ENCODE measurements around the gene NPR3. TPM values are rescaled to one million over a fixed set of nuclear protein-coding genes. Genes with fewer than 3 reads are reported as not detected.

NPR3 gene
- total RNA-seq, 1 donor from 2014 or later, result 59.3 TPM

- peak; percentile 27 for DNase-seq
Measured at GRCh38 chr5:32711681-32712480, 760 bp downstream of the NPR3 start.

GRCh38 chr5:32712481-32713360 is 1.6 kb downstream of the NPR3 start:
- peak; percentile 35 for DNase-seq

- no peak for DNase-seq
Measured at GRCh38 chr5:32713361-32713769, 2.2 kb downstream of the NPR3 start.

- peak; percentile 64 for DNase-seq
Measured at GRCh38 chr5:32713770-32714381, 2.8 kb downstream of the NPR3 start.

GRCh38 chr5:32714836-32715235 is 3.7 kb downstream of the NPR3 start:
- no peak for DNase-seq

DNA sequence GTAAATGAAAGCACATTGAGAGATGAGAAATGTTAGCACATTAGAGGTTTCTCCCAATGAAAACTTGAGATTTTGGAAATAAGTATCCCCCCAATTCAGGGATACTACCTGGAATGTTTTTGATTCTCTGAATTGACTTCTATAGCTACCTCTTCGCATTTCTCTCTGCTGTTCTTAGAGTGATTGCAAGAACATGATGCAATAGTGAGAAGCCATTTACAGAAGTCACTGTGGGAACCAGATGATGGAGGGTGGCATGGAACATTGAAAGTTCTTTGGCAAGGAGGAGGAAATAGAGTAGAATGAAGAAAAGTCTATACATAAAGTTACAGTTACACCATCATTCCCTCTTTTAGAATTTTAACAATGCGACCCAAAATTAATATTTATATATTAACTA is 9.2 kb downstream of the NPR3 start:
- DNase-seq, result no peak

GRCh38 chr5:32721626-32722025 is 10.5 kb downstream of the NPR3 start:
- no peak for DNase-seq

DNA sequence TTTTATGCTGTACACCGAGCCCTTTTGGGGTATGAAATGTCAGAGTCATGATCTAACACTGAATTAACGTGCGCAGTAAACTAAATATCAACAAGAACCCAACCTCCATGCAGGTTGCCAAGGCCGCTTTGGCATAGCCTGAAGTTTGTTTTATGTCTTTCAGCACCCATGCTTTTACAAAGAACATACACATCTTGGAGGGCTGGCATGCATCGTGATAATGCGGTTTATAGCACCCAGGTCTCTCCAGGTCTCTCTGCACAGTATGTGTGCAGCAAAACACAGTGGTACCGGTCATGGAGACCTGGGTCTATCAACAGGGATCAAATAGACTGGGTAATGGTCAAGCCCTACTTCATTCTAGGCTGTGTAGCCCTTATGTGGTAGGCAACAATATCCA is 11.8 kb downstream of the NPR3 start:
- DNase-seq, result peak; percentile 20

- DNase-seq, result no peak
Measured at GRCh38 chr5:32724526-32724925, 13.4 kb downstream of the NPR3 start.

DNA sequence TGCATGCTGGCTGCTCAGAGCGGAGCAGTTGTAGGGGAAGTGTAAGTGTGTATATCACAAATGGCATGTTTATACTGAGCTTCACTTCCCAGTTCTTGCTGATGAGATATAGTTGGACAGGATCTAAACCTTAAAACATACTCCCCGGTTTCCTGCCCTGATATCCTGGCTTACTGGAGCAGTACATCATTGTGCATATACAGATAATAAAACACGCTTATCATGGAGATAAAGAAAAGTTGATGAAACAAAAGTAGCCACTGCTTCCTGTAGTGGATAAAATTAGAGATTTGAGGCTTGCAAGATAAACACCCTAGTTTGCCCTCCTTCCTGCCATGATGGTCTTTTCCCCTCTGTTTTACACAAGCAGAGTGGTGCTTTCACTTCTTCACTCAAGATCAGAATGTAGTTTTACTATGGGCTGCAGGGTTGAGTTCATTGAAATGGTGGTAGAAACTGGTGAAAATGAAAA is 15.0 kb downstream of the NPR3 start:
- no peak for DNase-seq

DNA sequence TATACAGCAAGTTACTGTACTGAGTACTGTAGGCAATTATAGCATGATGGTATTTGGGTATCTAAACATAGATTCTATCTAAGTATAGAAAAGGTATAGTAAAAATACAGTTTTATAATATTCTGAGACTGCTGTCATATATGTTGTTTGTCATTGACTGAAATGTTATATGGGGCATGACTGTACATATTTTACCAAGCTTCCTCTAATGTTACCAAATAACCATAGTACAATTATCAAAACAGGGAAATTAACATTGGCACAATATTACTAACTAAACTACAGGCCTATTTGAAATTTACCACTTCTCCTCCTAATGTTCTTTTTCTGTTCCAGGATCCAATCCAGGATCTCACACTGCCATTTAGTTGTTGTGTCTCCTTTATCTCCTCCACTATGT is 18.5 kb downstream of the NPR3 start:
- no peak for DNase-seq

DNA sequence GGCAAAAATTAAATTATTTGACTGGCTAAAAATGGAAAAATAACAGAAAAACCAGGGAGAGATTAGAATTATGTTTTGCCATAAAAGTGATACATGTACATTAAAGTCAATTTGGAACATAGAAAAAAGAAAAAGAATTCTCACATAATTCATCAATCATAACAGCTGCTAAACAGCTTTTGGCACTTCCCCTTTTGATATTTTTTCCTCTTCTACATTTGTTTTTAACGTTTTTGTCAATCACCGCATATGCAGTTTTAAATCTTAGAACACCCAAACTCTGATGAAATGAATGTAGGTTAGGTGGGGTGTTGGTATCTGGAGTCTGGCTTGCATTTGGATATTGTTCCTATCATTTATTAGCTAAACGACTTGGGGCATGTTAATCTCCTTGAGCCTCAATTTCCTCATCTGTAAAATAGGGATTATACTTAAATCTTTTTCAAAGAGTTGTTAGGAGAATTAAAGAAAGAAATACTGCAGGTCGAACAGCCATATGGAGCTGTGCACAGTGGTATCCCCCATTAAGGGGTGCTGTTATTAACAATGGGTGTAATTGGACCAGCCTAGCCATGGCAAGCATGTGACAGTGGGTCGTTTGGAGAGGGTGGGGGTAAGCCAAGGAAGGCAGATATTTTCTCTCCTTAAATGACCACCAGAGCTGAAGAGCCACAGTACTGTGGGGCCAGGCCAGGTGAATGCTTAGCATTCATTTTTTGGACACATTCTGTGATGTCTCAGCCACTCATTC is 22.6 kb downstream of the NPR3 start:
- no peak for DNase-seq

- no peak for DNase-seq
Measured at GRCh38 chr5:32734827-32735378, 23.8 kb downstream of the NPR3 start.

GRCh38 chr5:32735512-32735911 is 24.4 kb downstream of the NPR3 start:
- DNase-seq, result no peak

DNA sequence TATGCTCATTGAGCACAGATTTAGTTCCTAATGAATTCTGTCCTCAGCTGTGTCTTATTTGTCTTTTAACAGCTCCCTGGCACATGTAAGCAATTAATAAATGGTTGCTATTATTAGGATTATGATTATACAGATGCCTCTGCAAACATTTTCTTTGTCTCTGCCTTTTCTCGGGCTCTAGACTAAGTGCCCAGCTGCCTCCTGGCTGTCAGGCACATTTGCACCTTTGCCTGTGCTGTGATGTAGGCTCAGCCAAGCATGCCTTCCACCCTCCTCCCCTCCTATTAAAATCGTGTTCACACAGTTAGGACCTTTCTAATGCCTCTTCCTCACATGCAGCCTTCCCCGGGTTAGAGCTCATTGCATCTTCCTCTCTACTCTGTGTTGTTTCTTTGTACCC is 25.7 kb downstream of the NPR3 start:
- DNase-seq, result peak; percentile 28

GRCh38 chr5:32740651-32741050 is 29.5 kb downstream of the NPR3 start:
- no peak for DNase-seq

- no peak for DNase-seq
Measured at GRCh38 chr5:32745317-32745716, 34.2 kb downstream of the NPR3 start.

DNA sequence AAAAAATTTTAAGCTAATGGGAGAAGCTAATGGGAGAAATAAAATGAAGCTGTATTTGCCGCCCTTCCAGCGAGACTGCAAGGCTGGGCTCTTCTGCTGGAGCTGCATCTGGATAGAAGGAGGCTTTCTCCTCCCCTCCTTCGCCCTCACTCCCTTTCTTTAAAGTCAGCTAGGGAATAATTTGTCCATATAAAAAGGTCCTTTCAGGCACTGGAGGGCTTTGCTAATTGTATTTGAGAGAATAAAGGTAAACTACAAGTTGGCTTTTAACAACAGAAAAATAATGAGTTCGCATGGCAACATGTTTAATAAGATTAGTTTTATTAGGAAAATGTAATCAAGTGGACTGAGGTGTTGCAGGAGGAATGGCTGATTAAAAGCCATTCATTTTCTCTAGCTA is 41.3 kb downstream of the NPR3 start:
- DNase-seq, result no peak

DNA sequence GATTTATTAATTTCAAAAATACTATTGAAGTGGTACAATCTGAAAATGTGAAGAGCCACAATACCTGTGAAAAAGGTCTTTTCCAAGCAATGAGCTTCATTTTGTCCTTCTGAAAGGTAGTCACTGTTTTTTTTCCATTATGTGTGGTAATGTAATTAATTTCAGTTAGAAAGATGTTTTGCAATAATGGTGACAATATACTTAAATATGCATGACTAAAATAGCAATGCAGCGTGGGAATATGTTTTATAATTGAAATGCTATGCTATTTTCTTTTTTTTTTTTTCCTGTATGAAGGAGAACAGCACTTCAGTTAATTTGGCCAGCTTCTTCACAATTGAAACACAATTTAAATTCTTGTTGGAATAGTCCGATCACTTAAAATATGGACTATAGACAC is 41.9 kb downstream of the NPR3 start:
- DNase-seq, result no peak

- no peak for DNase-seq
Measured at GRCh38 chr5:32753765-32754164, 42.6 kb downstream of the NPR3 start.

- no peak for DNase-seq
Measured at GRCh38 chr5:32754284-32754683, 43.2 kb downstream of the NPR3 start.

DNA sequence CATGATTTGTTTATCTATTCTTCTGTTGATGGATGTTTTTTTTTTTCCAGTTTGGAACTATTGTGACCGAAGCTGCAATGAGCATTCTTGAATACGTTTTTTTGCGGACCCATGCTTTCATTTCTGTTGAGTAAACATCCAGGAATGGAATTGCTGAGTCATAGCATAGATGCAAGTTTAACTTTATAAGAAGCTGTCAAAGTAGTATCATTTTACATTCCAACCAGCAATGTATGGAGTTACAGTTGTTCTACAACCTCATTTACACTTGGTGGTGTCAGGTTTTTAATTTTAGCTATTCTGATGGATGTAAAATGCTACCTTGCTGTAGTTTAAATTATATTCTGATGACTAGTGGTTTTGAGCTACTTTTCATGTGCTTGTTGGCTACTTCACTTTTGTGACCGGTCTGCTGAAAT is 49.0 kb downstream of the NPR3 start:
- DNase-seq, result no peak

Measured in tongue (tissue), 2 donors.